Hippocampal formation (tissue), 2 donors: Measurements from ENCODE around the gene SLX4IP.
"Not testable (repeated sequence)": the region's sequence is repeated elsewhere in the genome, so short reads cannot be mapped to it uniquely, and the experiment has no call there.

Source experiments
- DNase-seq, 2 donors: peaks; one replicate each; lab custom pipeline; 2025; lab: John Stamatoyannopoulos, UW

SLX4IP gene

GRCh38 chr20:10603971-10604864 is 169.1 kb downstream of the SLX4IP start:
- DNase-seq, result no peak

GRCh38 chr20:10604865-10605440 is 169.8 kb downstream of the SLX4IP start:
- DNase-seq, result no peak

GRCh38 chr20:10605547-10606195 is 170.6 kb downstream of the SLX4IP start:
- no peak for DNase-seq

GRCh38 chr20:10609276-10609675 is 174.2 kb downstream of the SLX4IP start:
- DNase-seq, result no peak

- no peak for DNase-seq
These were observed 174.7 kb downstream of the SLX4IP start for GRCh38 chr20:10609770-10610169.

- no peak for DNase-seq
These were observed 175.1 kb downstream of the SLX4IP start for GRCh38 chr20:10610251-10610650.

GRCh38 chr20:10611357-10611756 is 176.3 kb downstream of the SLX4IP start:
- peak in 1 of 2 donors; percentile 5 for DNase-seq

GRCh38 chr20:10613426-10613825 is 178.3 kb downstream of the SLX4IP start:
- not testable (repeated sequence) for DNase-seq

GRCh38 chr20:10613911-10614310 is 178.8 kb downstream of the SLX4IP start:
- no peak for DNase-seq

- DNase-seq, result no peak
These were observed 181.1 kb downstream of the SLX4IP start for GRCh38 chr20:10616212-10616611.

GRCh38 chr20:10617549-10618133 is 182.5 kb downstream of the SLX4IP start:
- DNase-seq, result not testable (repeated sequence)

GRCh38 chr20:10618611-10619245 is 183.6 kb downstream of the SLX4IP start:
- DNase-seq, result no peak

- DNase-seq, result no peak
These were observed 184.3 kb downstream of the SLX4IP start for GRCh38 chr20:10619427-10619826.

- DNase-seq, result no peak
These were observed 186.0 kb downstream of the SLX4IP start for GRCh38 chr20:10621149-10621548.

GRCh38 chr20:10622657-10623418 is 187.7 kb downstream of the SLX4IP start:
- DNase-seq, result no peak

- DNase-seq, result no peak
These were observed 190.5 kb downstream of the SLX4IP start for GRCh38 chr20:10625641-10626040.

- DNase-seq, result no peak
These were observed 191.8 kb downstream of the SLX4IP start for GRCh38 chr20:10626896-10627295.

- DNase-seq, result no peak
These were observed 195.0 kb downstream of the SLX4IP start for GRCh38 chr20:10629946-10630650.

- DNase-seq, result no peak
These were observed 196.0 kb downstream of the SLX4IP start for GRCh38 chr20:10631126-10631525.

GRCh38 chr20:10632721-10633509 is 197.8 kb downstream of the SLX4IP start:
- DNase-seq, result no peak
